Liver (tissue), 9 donors: Measurements from ENCODE around the gene CBX4. TPM values are rescaled to one million over a fixed set of nuclear protein-coding genes. Genes with fewer than 3 reads are reported as not detected.

Experiments
- DNase-seq: peaks from one replicate; pipeline ENCODE4 v3.0.0-alpha.2; 2017; ENCODE audit warnings: low spot score
- H3K27ac ChIP-seq, 2 donors: one replicate each; pipeline ENCODE4 v1.7.0; 2013; ENCODE audit warnings: inconsistent platforms in 2 of 2, low read length in 2 of 2, control low read depth in 1 of 2, low read depth in 1 of 2, mild to moderate bottlenecking in 1 of 2
- H3K27me3 ChIP-seq, 4 donors: one replicate each; pipeline versions ENCODE4 v1.6.1 to v1.7.0; 2013; ENCODE audit warnings: low read length in 3 of 4, inconsistent platforms in 1 of 4, mild to moderate bottlenecking in 1 of 4, moderate library complexity in 1 of 4; ENCODE audit not compliant: control insufficient read depth in 4 of 4, insufficient read depth in 4 of 4
- H3K36me3 ChIP-seq, 4 donors: one replicate each; pipeline versions ENCODE4 v1.6.1 to v1.7.0; 2013; ENCODE audit warnings: low read length in 3 of 4, mild to moderate bottlenecking in 3 of 4, low read depth in 1 of 4, moderate library complexity in 1 of 4; ENCODE audit not compliant: control insufficient read depth in 4 of 4, insufficient read depth in 3 of 4
- H3K4me1 ChIP-seq, 4 donors: one replicate each; pipeline versions ENCODE4 v1.6.1 to v1.7.0; 2013; ENCODE audit warnings: low read length in 3 of 4, mild to moderate bottlenecking in 3 of 4, moderate library complexity in 1 of 4; ENCODE audit not compliant: control insufficient read depth in 4 of 4, insufficient read depth in 4 of 4
- H3K4me3 ChIP-seq, 3 donors: one replicate each; pipeline versions ENCODE4 v1.6.1 to v1.7.0; 2013; ENCODE audit warnings: low read length in 3 of 3, control low read depth in 1 of 3, low read depth in 1 of 3, mild to moderate bottlenecking in 1 of 3
- H3K9ac ChIP-seq, 2 donors: one replicate each; pipeline ENCODE4 v1.7.0; 2013; ENCODE audit warnings: low read length in 2 of 2, mild to moderate bottlenecking in 2 of 2, moderate library complexity in 2 of 2, control low read depth in 1 of 2, low read depth in 1 of 2
- H3K9me3 ChIP-seq, 4 donors: one replicate each; pipeline versions ENCODE4 v1.6.1 to v1.7.0; 2013; ENCODE audit warnings: low read length in 3 of 4; ENCODE audit not compliant: control insufficient read depth in 4 of 4
- EGR1 ChIP-seq, 2 donors: IDR thresholded peaks; 2 replicates each; pipeline ENCODE4 v1.6.1; 2016 to 2018; ENCODE audit warnings: antibody characterized with exemption in 2 of 2, low read depth in 2 of 2
- FOXA1 ChIP-seq: IDR thresholded peaks from 2 replicates; pipeline ENCODE4 v1.6.1; 2016; ENCODE audit warnings: antibody characterized with exemption
- FOXA2 ChIP-seq: IDR thresholded peaks from 2 replicates; pipeline ENCODE4 v1.6.1; 2016; ENCODE audit warnings: antibody characterized with exemption
- GABPA ChIP-seq, 2 donors: IDR thresholded peaks in 1 of 2; conservative IDR thresholded peaks in 1 of 2; 2 replicates each; pipeline ENCODE4 v1.6.1; 2016; ENCODE audit warnings: antibody characterized with exemption in 2 of 2, mild to moderate bottlenecking in 1 of 2, moderate library complexity in 1 of 2
- HNF4A ChIP-seq, 2 donors: conservative IDR thresholded peaks; 2 replicates each; pipeline ENCODE4 v1.6.1; 2016; ENCODE audit warnings: antibody characterized with exemption in 2 of 2, mild to moderate bottlenecking in 2 of 2
- HNF4G ChIP-seq: IDR thresholded peaks from 2 replicates; pipeline ENCODE4 v1.6.1; 2016; ENCODE audit warnings: antibody characterized with exemption
- JUND ChIP-seq, 2 donors: IDR thresholded peaks; 2 replicates each; pipeline ENCODE4 v1.6.1; 2016; ENCODE audit warnings: antibody characterized with exemption in 2 of 2
- NR2F2 ChIP-seq: IDR thresholded peaks from 2 replicates; pipeline ENCODE4 v1.6.1; 2016; ENCODE audit warnings: antibody characterized with exemption
- RAD21 ChIP-seq, 2 donors: IDR thresholded peaks; 2 replicates each; pipeline ENCODE4 v1.6.1; 2016; ENCODE audit warnings: antibody characterized with exemption in 2 of 2, mild to moderate bottlenecking in 2 of 2
- RXRA ChIP-seq, 2 donors: IDR thresholded peaks; 2 replicates each; pipeline ENCODE4 v1.6.1; 2017 to 2018; ENCODE audit warnings: antibody characterized with exemption in 2 of 2, mild to moderate bottlenecking in 1 of 2
- SP1 ChIP-seq: IDR thresholded peaks from 2 replicates; pipeline ENCODE4 v1.6.1; 2018; ENCODE audit warnings: antibody characterized with exemption, mild to moderate bottlenecking
- TAF1 ChIP-seq: conservative IDR thresholded peaks from 2 replicates; pipeline ENCODE4 v1.6.1; 2016; ENCODE audit warnings: antibody characterized with exemption, mild to moderate bottlenecking
- YY1 ChIP-seq: IDR thresholded peaks from 2 replicates; pipeline ENCODE4 v1.6.1; 2016; ENCODE audit warnings: antibody characterized with exemption, mild to moderate bottlenecking
- WGBS: extraction: QIAGEN DNeasy Blood & Tissue Kit; methylation state at CpG from one replicate; pipeline ENCODE4 v1.1.7; 2013; 5-methylcytosine and 5-hydroxymethylcytosine counted together
- polyA plus RNA-seq, 2 donors: library from polyadenylated mRNA; stranded (reverse) in 1 of 2; unstranded in 1 of 2; fragments of 200-250 nt in 1 of 2; fragments of >200 nt in 1 of 2; fragmentation: Nextera tagmentation in 1 of 2; extraction: Ambion mirVana in 1 of 2; gene quantifications; one replicate each; pipeline versions ENCODE4 v1.2.1 to v1.2.3, GENCODE V29; 2013 to 2015
- total RNA-seq, 2 donors: library from RNA; depleted of rRNA; stranded (reverse); fragments of >200 nt; gene quantifications; one replicate each; pipeline ENCODE4 v1.2.3, GENCODE V29; 2014
- TF ChIP-seq, protein P1 (sequence below): fragments of 150-350 bp; IDR thresholded peaks from 2 replicates; pipeline ENCODE4 v1.5.1; 2017; ENCODE audit warnings: improper control_type of control experiment, low read depth, low read length; ENCODE audit not compliant: missing input control
- TF ChIP-seq, protein P2 (sequence below): IDR thresholded peaks from 2 replicates; pipeline ENCODE4 v1.6.1; 2016; ENCODE audit warnings: antibody characterized with exemption
- TF ChIP-seq, protein P3 (sequence below): IDR thresholded peaks from 2 replicates; pipeline ENCODE4 v1.6.1; 2016; ENCODE audit warnings: antibody characterized with exemption, mild to moderate bottlenecking
- TF ChIP-seq, protein P4 (sequence below): IDR thresholded peaks from 2 replicates; pipeline ENCODE4 v1.6.1; 2016; ENCODE audit warnings: antibody characterized with exemption
- TF ChIP-seq, protein P5 (sequence below): IDR thresholded peaks from 2 replicates; pipeline ENCODE4 v1.6.1; 2016; ENCODE audit warnings: antibody characterized with exemption
- donor health status: healthy.
- donor health status: healthy.
- donor health status: healthy.
- donor health status: healthy.
- donor health status: healthy.

Gene CBX4
- total and polyA plus RNA-seq, 4 donors: 4.8 to 8.9 (median 6.3) TPM

DNA sequence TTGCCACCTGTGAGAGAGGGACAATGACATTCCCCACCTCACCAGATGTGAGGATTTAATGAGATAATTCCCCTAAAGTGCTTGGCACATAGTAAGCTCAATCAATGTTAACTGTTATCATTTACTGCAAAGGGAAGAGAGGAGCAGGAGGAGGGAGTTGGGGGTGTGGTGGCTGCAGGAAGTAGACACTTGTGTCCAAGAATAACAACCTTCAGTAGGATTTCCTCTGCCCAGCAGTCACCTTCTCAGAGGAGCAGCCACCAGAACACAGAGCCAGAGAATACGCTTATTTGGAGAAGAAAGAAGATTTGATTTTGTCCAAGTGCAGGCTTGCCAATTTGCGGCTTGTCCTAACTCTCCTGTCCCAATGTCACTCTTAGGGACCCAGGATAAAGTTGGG is 10.2 kb downstream of the CBX4 start:
- DNase-seq: no peak
- H3K9ac ChIP-seq: no peak overlapping the region
- WGBS: 83% methylated on average over 2 of the region's 2 CpGs
- H3K27me3 ChIP-seq: no peaks in the 10 kb centered on the region
- no peak overlapping the region for H3K4me3 ChIP-seq
- H3K4me1 ChIP-seq: peaks cover 11 to 28% (median 16%) of the 10 kb centered on the region in 4 donors
- H3K27ac ChIP-seq: no peak overlapping the region
- H3K9me3 ChIP-seq: no peaks in the 10 kb centered on the region
- no peak for TF ChIP-seq GABPA (IDR thresholded peaks at IDR 0.05 in 1 of 2, conservative IDR thresholded peaks at IDR 0.05 in 1 of 2)
- no peak for TF ChIP-seq SP1
- peaks cover 0 to 2% (median 0%) of the 10 kb centered on the region in 4 donors for H3K36me3 ChIP-seq

DNA sequence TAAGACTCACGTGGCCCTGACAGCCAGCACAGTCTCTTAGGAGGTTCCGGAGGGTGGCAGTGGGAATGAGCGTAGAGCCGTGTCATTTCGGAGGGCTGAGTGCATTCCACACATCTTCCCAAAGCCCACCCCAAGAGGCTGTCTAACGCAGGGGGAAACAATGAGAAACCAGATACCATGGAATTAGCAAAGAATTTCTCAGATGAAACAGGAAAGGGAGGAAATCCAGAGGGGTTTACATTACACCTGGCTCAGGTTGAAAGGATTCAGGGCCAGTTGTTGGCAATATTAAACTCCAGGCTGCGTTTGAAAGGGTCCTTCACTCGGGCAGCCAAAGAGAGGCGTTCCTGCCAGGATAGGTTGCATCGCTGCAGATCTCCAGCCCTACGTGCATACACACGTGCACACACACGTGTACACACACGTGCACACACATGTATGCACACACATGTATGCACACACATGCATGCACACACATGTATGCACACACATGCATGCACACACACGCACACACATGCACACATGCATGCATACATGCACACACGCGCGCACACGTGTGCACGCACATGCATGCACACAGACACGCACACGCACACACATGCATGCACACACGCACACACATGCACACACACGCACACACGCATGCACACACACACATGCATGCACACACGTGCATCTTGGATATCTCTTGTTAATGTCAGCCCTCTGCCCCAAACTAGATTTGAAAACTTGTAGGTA is 12.2 kb downstream of the CBX4 start:
- Histone ChIP-seq H3K36me3 (no peaks in the 10 kb centered on the region), H3K9me3 (no peaks in the 10 kb centered on the region), H3K27me3 (no peaks in the 10 kb centered on the region), H3K27ac (no peak overlapping the region), H3K4me1 (peaks cover 6 to 14% (median 10%) of the 10 kb centered on the region in 4 donors), H3K4me3 (no peak overlapping the region), H3K9ac (no peak overlapping the region)
- TF ChIP-seq, protein P1, sequence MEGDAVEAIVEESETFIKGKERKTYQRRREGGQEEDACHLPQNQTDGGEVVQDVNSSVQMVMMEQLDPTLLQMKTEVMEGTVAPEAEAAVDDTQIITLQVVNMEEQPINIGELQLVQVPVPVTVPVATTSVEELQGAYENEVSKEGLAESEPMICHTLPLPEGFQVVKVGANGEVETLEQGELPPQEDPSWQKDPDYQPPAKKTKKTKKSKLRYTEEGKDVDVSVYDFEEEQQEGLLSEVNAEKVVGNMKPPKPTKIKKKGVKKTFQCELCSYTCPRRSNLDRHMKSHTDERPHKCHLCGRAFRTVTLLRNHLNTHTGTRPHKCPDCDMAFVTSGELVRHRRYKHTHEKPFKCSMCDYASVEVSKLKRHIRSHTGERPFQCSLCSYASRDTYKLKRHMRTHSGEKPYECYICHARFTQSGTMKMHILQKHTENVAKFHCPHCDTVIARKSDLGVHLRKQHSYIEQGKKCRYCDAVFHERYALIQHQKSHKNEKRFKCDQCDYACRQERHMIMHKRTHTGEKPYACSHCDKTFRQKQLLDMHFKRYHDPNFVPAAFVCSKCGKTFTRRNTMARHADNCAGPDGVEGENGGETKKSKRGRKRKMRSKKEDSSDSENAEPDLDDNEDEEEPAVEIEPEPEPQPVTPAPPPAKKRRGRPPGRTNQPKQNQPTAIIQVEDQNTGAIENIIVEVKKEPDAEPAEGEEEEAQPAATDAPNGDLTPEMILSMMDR: no peak
- TF ChIP-seq, protein P2, sequence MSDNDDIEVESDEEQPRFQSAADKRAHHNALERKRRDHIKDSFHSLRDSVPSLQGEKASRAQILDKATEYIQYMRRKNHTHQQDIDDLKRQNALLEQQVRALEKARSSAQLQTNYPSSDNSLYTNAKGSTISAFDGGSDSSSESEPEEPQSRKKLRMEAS: no peak
- TF ChIP-seq YY1: no peak
- TF ChIP-seq SP1: no peak
- no peak for TF ChIP-seq NR2F2
- no peak for TF ChIP-seq FOXA2
- TF ChIP-seq JUND (IDR thresholded peaks at IDR 0.05): no peak
- no peak for TF ChIP-seq HNF4G
- no peak for TF ChIP-seq HNF4A (conservative IDR thresholded peaks at IDR 0.05)
- TF ChIP-seq GABPA (IDR thresholded peaks at IDR 0.05 in 1 of 2, conservative IDR thresholded peaks at IDR 0.05 in 1 of 2): no peak
- TF ChIP-seq, protein P3, sequence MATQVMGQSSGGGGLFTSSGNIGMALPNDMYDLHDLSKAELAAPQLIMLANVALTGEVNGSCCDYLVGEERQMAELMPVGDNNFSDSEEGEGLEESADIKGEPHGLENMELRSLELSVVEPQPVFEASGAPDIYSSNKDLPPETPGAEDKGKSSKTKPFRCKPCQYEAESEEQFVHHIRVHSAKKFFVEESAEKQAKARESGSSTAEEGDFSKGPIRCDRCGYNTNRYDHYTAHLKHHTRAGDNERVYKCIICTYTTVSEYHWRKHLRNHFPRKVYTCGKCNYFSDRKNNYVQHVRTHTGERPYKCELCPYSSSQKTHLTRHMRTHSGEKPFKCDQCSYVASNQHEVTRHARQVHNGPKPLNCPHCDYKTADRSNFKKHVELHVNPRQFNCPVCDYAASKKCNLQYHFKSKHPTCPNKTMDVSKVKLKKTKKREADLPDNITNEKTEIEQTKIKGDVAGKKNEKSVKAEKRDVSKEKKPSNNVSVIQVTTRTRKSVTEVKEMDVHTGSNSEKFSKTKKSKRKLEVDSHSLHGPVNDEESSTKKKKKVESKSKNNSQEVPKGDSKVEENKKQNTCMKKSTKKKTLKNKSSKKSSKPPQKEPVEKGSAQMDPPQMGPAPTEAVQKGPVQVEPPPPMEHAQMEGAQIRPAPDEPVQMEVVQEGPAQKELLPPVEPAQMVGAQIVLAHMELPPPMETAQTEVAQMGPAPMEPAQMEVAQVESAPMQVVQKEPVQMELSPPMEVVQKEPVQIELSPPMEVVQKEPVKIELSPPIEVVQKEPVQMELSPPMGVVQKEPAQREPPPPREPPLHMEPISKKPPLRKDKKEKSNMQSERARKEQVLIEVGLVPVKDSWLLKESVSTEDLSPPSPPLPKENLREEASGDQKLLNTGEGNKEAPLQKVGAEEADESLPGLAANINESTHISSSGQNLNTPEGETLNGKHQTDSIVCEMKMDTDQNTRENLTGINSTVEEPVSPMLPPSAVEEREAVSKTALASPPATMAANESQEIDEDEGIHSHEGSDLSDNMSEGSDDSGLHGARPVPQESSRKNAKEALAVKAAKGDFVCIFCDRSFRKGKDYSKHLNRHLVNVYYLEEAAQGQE: no peak
- TF ChIP-seq EGR1 (IDR thresholded peaks at IDR 0.05; ENCODE audit: low read depth in 2 of 2): no peak
- TF ChIP-seq, protein P4, sequence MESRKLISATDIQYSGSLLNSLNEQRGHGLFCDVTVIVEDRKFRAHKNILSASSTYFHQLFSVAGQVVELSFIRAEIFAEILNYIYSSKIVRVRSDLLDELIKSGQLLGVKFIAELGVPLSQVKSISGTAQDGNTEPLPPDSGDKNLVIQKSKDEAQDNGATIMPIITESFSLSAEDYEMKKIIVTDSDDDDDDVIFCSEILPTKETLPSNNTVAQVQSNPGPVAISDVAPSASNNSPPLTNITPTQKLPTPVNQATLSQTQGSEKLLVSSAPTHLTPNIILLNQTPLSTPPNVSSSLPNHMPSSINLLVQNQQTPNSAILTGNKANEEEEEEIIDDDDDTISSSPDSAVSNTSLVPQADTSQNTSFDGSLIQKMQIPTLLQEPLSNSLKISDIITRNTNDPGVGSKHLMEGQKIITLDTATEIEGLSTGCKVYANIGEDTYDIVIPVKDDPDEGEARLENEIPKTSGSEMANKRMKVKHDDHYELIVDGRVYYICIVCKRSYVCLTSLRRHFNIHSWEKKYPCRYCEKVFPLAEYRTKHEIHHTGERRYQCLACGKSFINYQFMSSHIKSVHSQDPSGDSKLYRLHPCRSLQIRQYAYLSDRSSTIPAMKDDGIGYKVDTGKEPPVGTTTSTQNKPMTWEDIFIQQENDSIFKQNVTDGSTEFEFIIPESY: no peak
- no peak for TF ChIP-seq FOXA1
- no peak for TF ChIP-seq TAF1
- no peak for TF ChIP-seq RXRA (IDR thresholded peaks at IDR 0.05)
- TF ChIP-seq RAD21 (IDR thresholded peaks at IDR 0.05): no peak
- TF ChIP-seq, protein P5, sequence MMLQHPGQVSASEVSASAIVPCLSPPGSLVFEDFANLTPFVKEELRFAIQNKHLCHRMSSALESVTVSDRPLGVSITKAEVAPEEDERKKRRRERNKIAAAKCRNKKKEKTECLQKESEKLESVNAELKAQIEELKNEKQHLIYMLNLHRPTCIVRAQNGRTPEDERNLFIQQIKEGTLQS: no peak
- WGBS: 90% methylated on average over 26 of the region's 26 CpGs
- DNase-seq: no peak
